HCT116 (cell line): ENCODE data around the gene TMEM165. TPM values are rescaled to one million over a fixed set of nuclear protein-coding genes. Genes with fewer than 3 reads are reported as not detected.

Source experiments
- ATAC-seq: fragments of 200-7000 bp; cut with Tn5 transposase; 2 replicates; pipeline ENCODE4 v1.9.1; 2020; ENCODE audit warnings: mild to moderate bottlenecking, moderate library complexity
- BruUV-seq: library from RNA; stranded (reverse); fragments of 400-500 nt; replicated peaks from 2 replicates; lab custom pipeline; 2021; lab: Mats Ljungman, UMichigan
- CTCF ChIA-PET: fragments of 300-600 bp; sonication (Branson Sonifier 250); formaldehyde crosslinking; loops from one replicate; lab custom pipeline; 2021; ENCODE audit warnings: antibody characterized with exemption; lab: Charles Lee
- POLR2A ChIA-PET: fragments of 300-600, 350-600 bp; sonication (Branson Sonifier 250); formaldehyde crosslinking; loops from one replicate; lab custom pipeline; 2021; ENCODE audit warnings: antibody characterized with exemption; lab: Charles Lee
- RAD21 ChIA-PET, 2 experiments: fragments of 300-600 bp; sonication (Branson Sonifier 250); formaldehyde crosslinking; loops; one replicate each; lab custom pipeline; 2023; ENCODE audit warnings: low total read pairs in 2 of 2; ENCODE audit not compliant: uncharacterized antibody in 2 of 2, unreplicated experiment in 2 of 2, low non-redundant PET in 1 of 2; lab: Charles Lee
- DNase-seq: peaks from one replicate; pipeline ENCODE4 v3.0.0-alpha.2; 2010; ENCODE audit warnings: low read depth, low spot score
- H2AFZ ChIP-seq: fragments of 200-600 bp; shearing (Covaris generic), sonication (generic); 2 replicates; pipeline ENCODE4 v1.6.1; 2017; ENCODE audit warnings: low read depth, mixed run types, mixed read lengths, antibody characterized with exemption, low read length; ENCODE audit not compliant: poor library complexity, severe bottlenecking
- H3K27ac ChIP-seq: 2 replicates; pipeline ENCODE4 v1.5.1; 2012; ENCODE audit warnings: low read depth, low read length
- H3K27me3 ChIP-seq: fragments of 200-600 bp; sonication (generic); 2 replicates; pipeline ENCODE4 v1.6.1; 2016; ENCODE audit warnings: mixed run types, low read length, mixed read lengths; ENCODE audit not compliant: insufficient read depth
- H3K36me3 ChIP-seq, 2 experiments: fragments of 200-500 bp in 1 of 2; fragments of 200-600 bp in 1 of 2; sonication (Bioruptor generic) in 1 of 2; sonication (generic) in 1 of 2; 2 replicates each; pipeline versions ENCODE4 v1.5.1 to v1.6.1; 2014 to 2016; ENCODE audit warnings: low read length in 2 of 2, inconsistent platforms in 1 of 2, mixed read lengths in 1 of 2, mixed run types in 1 of 2; ENCODE audit not compliant: insufficient read depth in 2 of 2, control insufficient read depth in 1 of 2
- H3K4me1 ChIP-seq, 2 experiments: fragments of 200-600 bp in 1 of 2; sonication (generic) in 1 of 2; 2 replicates each; pipeline versions ENCODE4 v1.5.1 to v1.6.1; 2012 to 2017; ENCODE audit warnings: low read length in 2 of 2, inconsistent platforms in 1 of 2, mild to moderate bottlenecking in 1 of 2, mixed read lengths in 1 of 2, mixed run types in 1 of 2, moderate library complexity in 1 of 2; ENCODE audit not compliant: insufficient read depth in 2 of 2, control insufficient read depth in 1 of 2
- H3K4me2 ChIP-seq: fragments of 200-600 bp; sonication (generic); 2 replicates; pipeline ENCODE4 v1.6.1; 2017; ENCODE audit warnings: mixed run types, low read length, mixed read lengths
- H3K4me3 ChIP-seq, 2 experiments: fragments of 200-600 bp in 1 of 2; sonication (generic) in 1 of 2; replicated peaks in 1 of 2; 2 replicates each; pipeline ENCODE4 v1.5.1; 2011 to 2016; ENCODE audit warnings: low read length in 2 of 2, control low read depth in 1 of 2, low read depth in 1 of 2, mild to moderate bottlenecking in 1 of 2, mixed read lengths in 1 of 2, mixed run types in 1 of 2
- H3K79me2 ChIP-seq: fragments of 200-600 bp; sonication (generic); 2 replicates; pipeline ENCODE4 v1.6.1; 2017; ENCODE audit warnings: mild to moderate bottlenecking, mixed run types, low read length, moderate library complexity, mixed read lengths; ENCODE audit not compliant: insufficient read depth
- H3K9ac ChIP-seq: fragments of 200-600 bp; sonication (generic); 2 replicates; pipeline ENCODE4 v1.6.1; 2016; ENCODE audit warnings: low read length, mixed read lengths
- H3K9me2 ChIP-seq: fragments of 200-600 bp; sonication (generic), shearing (Covaris generic); 2 replicates; pipeline ENCODE4 v1.6.1; 2017; ENCODE audit warnings: mixed run types, mild to moderate bottlenecking, moderate library complexity; ENCODE audit not compliant: insufficient read depth
- H3K9me3 ChIP-seq, 2 experiments: fragments of 200-500 bp in 1 of 2; fragments of 200-600 bp in 1 of 2; sonication (Bioruptor generic) in 1 of 2; sonication (generic) in 1 of 2; 2 replicates each; pipeline ENCODE4 v1.6.1; 2014 to 2017; ENCODE audit warnings: low read length in 2 of 2, mixed read lengths in 2 of 2, inconsistent platforms in 1 of 2, low read depth in 1 of 2, mild to moderate bottlenecking in 1 of 2, mixed run types in 1 of 2, moderate library complexity in 1 of 2; ENCODE audit not compliant: control insufficient read depth in 1 of 2, insufficient read depth in 1 of 2
- H4K20me1 ChIP-seq: fragments of 200-600 bp; sonication (generic), shearing (Covaris generic); 2 replicates; pipeline ENCODE4 v1.6.1; 2017; ENCODE audit warnings: mixed run types, mild to moderate bottlenecking, moderate library complexity; ENCODE audit not compliant: insufficient read depth
- ATF3 ChIP-seq: IDR thresholded peaks from 2 replicates; pipeline ENCODE4 v1.6.1; 2012
- CBX3 ChIP-seq: IDR thresholded peaks from 2 replicates; pipeline ENCODE4 v1.6.1; 2012; ENCODE audit warnings: low read depth
- EGR1 ChIP-seq: IDR thresholded peaks from 2 replicates; pipeline ENCODE4 v1.6.1; 2012; ENCODE audit warnings: low read depth
- EZH2 ChIP-seq: fragments of 200-600 bp; sonication (generic); IDR thresholded peaks from 2 replicates; pipeline ENCODE4 v1.6.1; 2017; ENCODE audit warnings: antibody characterized with exemption, mixed run types
- FOSL1 ChIP-seq: IDR thresholded peaks from 2 replicates; pipeline ENCODE4 v1.6.1; 2012; ENCODE audit warnings: low read depth
- MAX ChIP-seq: IDR thresholded peaks from 2 replicates; pipeline ENCODE4 v1.6.1; 2012
- POLR2A ChIP-seq: IDR thresholded peaks from 2 replicates; pipeline ENCODE4 v1.7.0; 2011; ENCODE audit warnings: borderline replicate concordance; ENCODE audit not compliant: insufficient read depth, insufficient read length; ENCODE audit errors: extremely low read depth
- RAD21 ChIP-seq: IDR thresholded peaks from 2 replicates; pipeline ENCODE4 v1.6.1; 2012; ENCODE audit warnings: low read depth, mild to moderate bottlenecking
- SP1 ChIP-seq: IDR thresholded peaks from 2 replicates; pipeline ENCODE4 v1.6.1; 2012; ENCODE audit warnings: low read depth
- SRF ChIP-seq: IDR thresholded peaks from 2 replicates; pipeline ENCODE4 v1.6.1; 2012; ENCODE audit warnings: low read depth
- TCF7L2 ChIP-seq: IDR thresholded peaks from 2 replicates; pipeline ENCODE4 v1.7.0; 2011; ENCODE audit warnings: borderline replicate concordance, inconsistent platforms; ENCODE audit not compliant: insufficient read depth, insufficient read length; ENCODE audit errors: extremely low read depth
- YY1 ChIP-seq: IDR thresholded peaks from 2 replicates; pipeline ENCODE4 v1.6.1; 2011; ENCODE audit warnings: low read length, low read depth, moderate library complexity, mild to moderate bottlenecking; ENCODE audit not compliant: insufficient replicate concordance; ENCODE audit errors: extremely low read depth
- ZFX ChIP-seq: fragments of 450-650 bp; IDR thresholded peaks from 2 replicates; pipeline ENCODE4 v1.6.1; 2017
- ZNF274 ChIP-seq: fragments of 200-500 bp; sonication (Bioruptor generic); IDR thresholded peaks from 2 replicates; pipeline ENCODE4 v1.6.1; 2014; ENCODE audit warnings: mild to moderate bottlenecking, low read depth, low read length, inconsistent platforms
- intact Hi-C: fragments of 100-400 bp; cut with micrococcal nuclease; formaldehyde crosslinking; loops from 2 replicates; pipeline ENCODE4 v1.10.0; 2022
- total RNA-seq: library from RNA; stranded (reverse); gene quantifications from one replicate; pipeline ENCODE4 v1.2.1, GENCODE V29; 2021; ENCODE audit not compliant: unreplicated experiment
- TF ChIP-seq, protein P1 (sequence below), 3 experiments: fragments of 200-600 bp in 1 of 3; sonication (generic) in 1 of 3; IDR thresholded peaks in 2 of 3; conservative IDR thresholded peaks in 1 of 3; 2 replicates each; pipeline ENCODE4 v1.5.1; 2012 to 2017; ENCODE audit warnings: low read depth in 2 of 3, low read length in 2 of 3, antibody characterized with exemption in 1 of 3, borderline replicate concordance in 1 of 3, control low read depth in 1 of 3, mild to moderate bottlenecking in 1 of 3, mixed read lengths in 1 of 3, mixed run types in 1 of 3, moderate library complexity in 1 of 3; ENCODE audit not compliant: insufficient read depth in 1 of 3
- TF ChIP-seq, protein P2 (sequence below): IDR thresholded peaks from 2 replicates; pipeline ENCODE4 v1.6.1; 2012; ENCODE audit warnings: low read depth

Gene TMEM165
- total RNA-seq, 1 experiment from 2014 or later, result 60.7 TPM

GRCh38 chr4:55398966-55399365 lies 3.2 kb downstream of the TMEM165 start:
- intact Hi-C loops, result no loop called here
- TF ChIP-seq ZNF274, result no peak
- no peak for TF ChIP-seq EGR1
- TF ChIP-seq SP1, result no peak
- TF ChIP-seq, protein P1, sequence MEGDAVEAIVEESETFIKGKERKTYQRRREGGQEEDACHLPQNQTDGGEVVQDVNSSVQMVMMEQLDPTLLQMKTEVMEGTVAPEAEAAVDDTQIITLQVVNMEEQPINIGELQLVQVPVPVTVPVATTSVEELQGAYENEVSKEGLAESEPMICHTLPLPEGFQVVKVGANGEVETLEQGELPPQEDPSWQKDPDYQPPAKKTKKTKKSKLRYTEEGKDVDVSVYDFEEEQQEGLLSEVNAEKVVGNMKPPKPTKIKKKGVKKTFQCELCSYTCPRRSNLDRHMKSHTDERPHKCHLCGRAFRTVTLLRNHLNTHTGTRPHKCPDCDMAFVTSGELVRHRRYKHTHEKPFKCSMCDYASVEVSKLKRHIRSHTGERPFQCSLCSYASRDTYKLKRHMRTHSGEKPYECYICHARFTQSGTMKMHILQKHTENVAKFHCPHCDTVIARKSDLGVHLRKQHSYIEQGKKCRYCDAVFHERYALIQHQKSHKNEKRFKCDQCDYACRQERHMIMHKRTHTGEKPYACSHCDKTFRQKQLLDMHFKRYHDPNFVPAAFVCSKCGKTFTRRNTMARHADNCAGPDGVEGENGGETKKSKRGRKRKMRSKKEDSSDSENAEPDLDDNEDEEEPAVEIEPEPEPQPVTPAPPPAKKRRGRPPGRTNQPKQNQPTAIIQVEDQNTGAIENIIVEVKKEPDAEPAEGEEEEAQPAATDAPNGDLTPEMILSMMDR (IDR thresholded peaks at IDR 0.05 in 2 of 3, conservative IDR thresholded peaks at IDR 0.05 in 1 of 3; ENCODE audit: borderline replicate concordance in 1 of 3, insufficient read depth in 1 of 3, low read depth in 2 of 3, low read length in 2 of 3), result no peak
- no peak for TF ChIP-seq EZH2
- TF ChIP-seq SRF, result no peak
- no peak for TF ChIP-seq TCF7L2
- no peak for TF ChIP-seq CBX3
- TF ChIP-seq RAD21, result no peak
- no peak for TF ChIP-seq YY1
- no peak for TF ChIP-seq ATF3
- no peak for TF ChIP-seq FOSL1
- no peak for TF ChIP-seq ZFX
- TF ChIP-seq POLR2A, result no peak
- no peak for TF ChIP-seq MAX
- TF ChIP-seq, protein P2, sequence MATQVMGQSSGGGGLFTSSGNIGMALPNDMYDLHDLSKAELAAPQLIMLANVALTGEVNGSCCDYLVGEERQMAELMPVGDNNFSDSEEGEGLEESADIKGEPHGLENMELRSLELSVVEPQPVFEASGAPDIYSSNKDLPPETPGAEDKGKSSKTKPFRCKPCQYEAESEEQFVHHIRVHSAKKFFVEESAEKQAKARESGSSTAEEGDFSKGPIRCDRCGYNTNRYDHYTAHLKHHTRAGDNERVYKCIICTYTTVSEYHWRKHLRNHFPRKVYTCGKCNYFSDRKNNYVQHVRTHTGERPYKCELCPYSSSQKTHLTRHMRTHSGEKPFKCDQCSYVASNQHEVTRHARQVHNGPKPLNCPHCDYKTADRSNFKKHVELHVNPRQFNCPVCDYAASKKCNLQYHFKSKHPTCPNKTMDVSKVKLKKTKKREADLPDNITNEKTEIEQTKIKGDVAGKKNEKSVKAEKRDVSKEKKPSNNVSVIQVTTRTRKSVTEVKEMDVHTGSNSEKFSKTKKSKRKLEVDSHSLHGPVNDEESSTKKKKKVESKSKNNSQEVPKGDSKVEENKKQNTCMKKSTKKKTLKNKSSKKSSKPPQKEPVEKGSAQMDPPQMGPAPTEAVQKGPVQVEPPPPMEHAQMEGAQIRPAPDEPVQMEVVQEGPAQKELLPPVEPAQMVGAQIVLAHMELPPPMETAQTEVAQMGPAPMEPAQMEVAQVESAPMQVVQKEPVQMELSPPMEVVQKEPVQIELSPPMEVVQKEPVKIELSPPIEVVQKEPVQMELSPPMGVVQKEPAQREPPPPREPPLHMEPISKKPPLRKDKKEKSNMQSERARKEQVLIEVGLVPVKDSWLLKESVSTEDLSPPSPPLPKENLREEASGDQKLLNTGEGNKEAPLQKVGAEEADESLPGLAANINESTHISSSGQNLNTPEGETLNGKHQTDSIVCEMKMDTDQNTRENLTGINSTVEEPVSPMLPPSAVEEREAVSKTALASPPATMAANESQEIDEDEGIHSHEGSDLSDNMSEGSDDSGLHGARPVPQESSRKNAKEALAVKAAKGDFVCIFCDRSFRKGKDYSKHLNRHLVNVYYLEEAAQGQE, result no peak
- Histone ChIP-seq H3K4me3 (no peak overlapping the region), H3K27ac (no peak overlapping the region), H3K9me2 (no peaks in the 10 kb centered on the region), H3K4me2 (0 out of 2 replicates have a peak overlapping the region, but pooled peaks have one; percentile 77), H3K36me3 (peaks cover 16 to 23% of the 10 kb centered on the region in 2 experiments), H3K9me3 (no peaks in the 10 kb centered on the region), H3K9ac (no peak overlapping the region), H4K20me1 (peaks cover 24% of the 10 kb centered on the region; the same call in 1 of the 2 replicates), H3K79me2 (peaks cover 72% of the 10 kb centered on the region), H2AFZ (no peak overlapping the region), H3K27me3 (no peaks in the 10 kb centered on the region), H3K4me1 (peaks cover 18 to 28% of the 10 kb centered on the region in 2 experiments)
- no peak for DNase-seq
- ATAC-seq, result no peak
- POLR2A ChIA-PET, result no interaction called here
- no TSS peak for BruUV-seq
- RAD21 ChIA-PET, result no interaction called here
- CTCF ChIA-PET, result no interaction called here
